HUES48 (cell line): ENCODE results near the gene PDK4.

Source experiments
- H3K27ac ChIP-seq: one replicate; pipeline ENCODE4 v1.7.0; 2013; ENCODE audit warnings: low read depth, low read length, inconsistent platforms
- H3K27me3 ChIP-seq: 2 replicates; pipeline ENCODE4 v1.6.1; 2013; ENCODE audit warnings: mild to moderate bottlenecking, low read length; ENCODE audit not compliant: control insufficient read depth, insufficient read depth
- H3K36me3 ChIP-seq: 2 replicates; pipeline ENCODE4 v1.6.1; 2013; ENCODE audit warnings: low read length; ENCODE audit not compliant: control insufficient read depth, insufficient read depth
- H3K4me1 ChIP-seq: 2 replicates; pipeline ENCODE4 v1.6.1; 2013; ENCODE audit warnings: mild to moderate bottlenecking, low read length; ENCODE audit not compliant: control insufficient read depth, insufficient read depth
- H3K4me3 ChIP-seq: 2 replicates; pipeline ENCODE4 v1.5.1; 2013; ENCODE audit warnings: mild to moderate bottlenecking, low read depth, low read length
- H3K9ac ChIP-seq: 2 replicates; pipeline ENCODE4 v1.6.1; 2013; ENCODE audit warnings: mild to moderate bottlenecking, low read depth, low read length, moderate library complexity
- H3K9me3 ChIP-seq: 2 replicates; pipeline ENCODE4 v1.6.1; 2013; ENCODE audit warnings: low read length; ENCODE audit not compliant: control insufficient read depth, insufficient read depth

PDK4 gene

GRCh38 chr7:95545007-95545615 lies 51.2 kb downstream of the PDK4 start:
- Histone ChIP-seq H3K4me1 (peaks cover 4% of the 10 kb centered on the region; the same call in 1 of the 2 replicates), H3K27ac (no peak overlapping the region), H3K9me3 (no peaks in the 10 kb centered on the region), H3K27me3 (no peaks in the 10 kb centered on the region), H3K9ac (no peak overlapping the region), H3K36me3 (no peaks in the 10 kb centered on the region), H3K4me3 (no peak overlapping the region)

- H3K36me3 ChIP-seq = no peaks in the 10 kb centered on the region
- H3K9me3 ChIP-seq = no peaks in the 10 kb centered on the region
- no peak overlapping the region for H3K9ac ChIP-seq
- peaks cover 4% of the 10 kb centered on the region; the same call in 1 of the 2 replicates for H3K4me1 ChIP-seq
- H3K4me3 ChIP-seq = no peak overlapping the region
- H3K27ac ChIP-seq = no peak overlapping the region
- no peaks in the 10 kb centered on the region for H3K27me3 ChIP-seq
These were observed 52.1 kb downstream of the PDK4 start for GRCh38 chr7:95544171-95544570.

- Histone ChIP-seq H3K27ac (no peak overlapping the region), H3K4me1 (peaks cover 4% of the 10 kb centered on the region; the same call in 1 of the 2 replicates), H3K9ac (no peak overlapping the region), H3K27me3 (no peaks in the 10 kb centered on the region), H3K36me3 (no peaks in the 10 kb centered on the region), H3K9me3 (no peaks in the 10 kb centered on the region), H3K4me3 (no peak overlapping the region)
These were observed 53.0 kb downstream of the PDK4 start for GRCh38 chr7:95543312-95543711.

GRCh38 chr7:95540366-95540765 lies 56.0 kb downstream of the PDK4 start:
- Histone ChIP-seq H3K27ac (no peak overlapping the region), H3K36me3 (no peaks in the 10 kb centered on the region), H3K27me3 (no peaks in the 10 kb centered on the region), H3K9ac (no peak overlapping the region), H3K9me3 (no peaks in the 10 kb centered on the region), H3K4me1 (peaks cover 4% of the 10 kb centered on the region; the same call in 1 of the 2 replicates), H3K4me3 (no peak overlapping the region)

DNA sequence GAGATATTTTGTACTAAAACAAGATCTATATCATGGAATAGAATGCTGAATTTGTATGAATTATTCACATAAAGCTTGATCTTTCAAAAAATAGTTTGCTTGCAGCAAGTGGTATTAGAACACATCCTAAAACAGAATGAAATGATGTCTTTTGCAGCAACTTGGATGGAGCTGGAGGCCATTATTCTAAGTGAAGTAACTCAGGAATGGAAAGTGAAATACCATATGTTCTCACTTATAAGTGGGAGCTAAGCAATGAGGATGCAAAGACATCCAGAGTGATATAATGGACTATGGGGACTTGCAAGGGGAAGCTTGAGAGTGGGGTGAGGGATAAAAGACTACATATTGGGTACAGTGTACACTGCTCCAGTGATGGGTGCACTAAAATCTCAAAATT lies 56.9 kb downstream of the PDK4 start:
- Histone ChIP-seq H3K27ac (no peak overlapping the region), H3K9ac (no peak overlapping the region), H3K9me3 (no peaks in the 10 kb centered on the region), H3K36me3 (no peaks in the 10 kb centered on the region), H3K27me3 (no peaks in the 10 kb centered on the region), H3K4me1 (no peaks in the 10 kb centered on the region), H3K4me3 (no peak overlapping the region)

GRCh38 chr7:95537468-95537867 lies 58.8 kb downstream of the PDK4 start:
- H3K4me1 ChIP-seq = no peaks in the 10 kb centered on the region
- H3K27ac ChIP-seq = no peak overlapping the region
- H3K36me3 ChIP-seq = no peaks in the 10 kb centered on the region
- no peak overlapping the region for H3K9ac ChIP-seq
- H3K4me3 ChIP-seq = no peak overlapping the region
- no peaks in the 10 kb centered on the region for H3K27me3 ChIP-seq
- H3K9me3 ChIP-seq = no peaks in the 10 kb centered on the region

DNA sequence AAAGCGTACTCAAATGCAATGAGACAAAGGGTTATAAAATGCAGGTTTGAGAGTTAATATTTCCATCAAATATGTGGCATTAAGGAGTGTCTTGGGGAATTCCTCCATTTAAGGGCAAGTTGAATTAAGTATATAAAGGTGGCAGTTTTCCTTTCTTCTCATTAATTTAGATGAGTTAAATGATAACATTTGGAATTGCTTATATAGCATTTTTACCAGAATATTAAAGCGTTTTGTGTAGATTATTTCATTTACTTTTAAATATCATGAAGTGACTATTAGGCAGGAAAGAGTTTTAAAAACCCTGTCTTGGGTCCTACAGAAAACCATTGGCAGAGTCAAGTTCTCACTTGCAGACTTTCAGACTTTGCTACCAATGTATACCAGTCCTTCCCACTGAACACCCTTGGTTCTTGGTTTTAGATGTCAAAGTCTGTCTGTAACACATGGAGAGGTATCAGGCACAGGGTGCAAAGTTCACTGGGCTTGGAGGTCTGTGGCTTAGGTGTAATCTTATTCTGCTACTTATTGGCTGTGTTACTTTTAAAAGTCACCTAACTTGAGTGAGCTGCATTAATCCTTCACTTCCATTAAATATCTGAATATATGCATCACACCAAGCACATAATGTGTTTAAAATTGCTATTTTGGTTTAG lies 59.5 kb downstream of the PDK4 start:
- Histone ChIP-seq H3K27me3 (no peaks in the 10 kb centered on the region), H3K9me3 (no peaks in the 10 kb centered on the region), H3K4me1 (no peaks in the 10 kb centered on the region), H3K36me3 (no peaks in the 10 kb centered on the region), H3K9ac (no peak overlapping the region), H3K4me3 (no peak overlapping the region), H3K27ac (no peak overlapping the region)

DNA sequence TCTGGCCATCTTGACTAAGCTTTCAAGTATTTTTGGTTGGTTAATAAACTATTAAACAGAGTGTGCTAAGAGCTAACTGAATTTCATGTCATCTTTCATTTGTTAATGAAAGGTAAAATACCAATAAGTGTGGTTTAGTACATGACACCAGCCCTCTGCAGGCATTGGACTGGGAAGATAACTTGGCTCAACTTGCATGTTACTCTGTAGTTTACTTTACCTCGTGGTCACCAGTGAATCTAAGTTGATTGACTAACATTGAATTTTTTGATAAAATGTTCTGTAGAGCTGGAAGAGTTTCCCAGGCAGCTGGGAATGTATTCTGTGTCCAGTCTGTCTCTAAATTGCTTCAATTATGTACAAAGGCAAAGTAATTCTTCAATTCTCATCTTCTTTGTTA lies 60.7 kb downstream of the PDK4 start:
- Histone ChIP-seq H3K9ac (no peak overlapping the region), H3K27ac (no peak overlapping the region), H3K4me3 (no peak overlapping the region), H3K36me3 (no peaks in the 10 kb centered on the region), H3K27me3 (no peaks in the 10 kb centered on the region), H3K9me3 (no peaks in the 10 kb centered on the region), H3K4me1 (no peaks in the 10 kb centered on the region)

- Histone ChIP-seq H3K36me3 (no peaks in the 10 kb centered on the region), H3K4me3 (no peak overlapping the region), H3K4me1 (no peaks in the 10 kb centered on the region), H3K27me3 (no peaks in the 10 kb centered on the region), H3K9ac (no peak overlapping the region), H3K9me3 (no peaks in the 10 kb centered on the region), H3K27ac (no peak overlapping the region)
These were observed 61.5 kb downstream of the PDK4 start for GRCh38 chr7:95534796-95535195.
